Fibroblast of the conjunctiva (primary cell): ENCODE results near the gene DOCK4.
"Not testable (repeated sequence)": the region's sequence is repeated elsewhere in the genome, so short reads cannot be mapped to it uniquely, and the experiment has no call there.

Experiments used
- DNase-seq: peaks from one replicate; pipeline ENCODE4 v3.0.0-alpha.2; 2010; ENCODE audit warnings: low read depth

Gene DOCK4

GRCh38 chr7:111952783-111953182 is 253.4 kb downstream of the DOCK4 start:
- DNase-seq, result no peak

GRCh38 chr7:111951052-111951451 is 255.1 kb downstream of the DOCK4 start:
- DNase-seq, result no peak

GRCh38 chr7:111942450-111943081 is 263.6 kb downstream of the DOCK4 start:
- DNase-seq, result no peak

- DNase-seq, result no peak
Measured at GRCh38 chr7:111937163-111937562, 269.0 kb downstream of the DOCK4 start.

GRCh38 chr7:111933609-111934008 is 272.6 kb downstream of the DOCK4 start:
- DNase-seq, result peak; percentile 21

- DNase-seq, result no peak
Measured at GRCh38 chr7:111931958-111932357, 274.2 kb downstream of the DOCK4 start.

- DNase-seq, result no peak
Measured at GRCh38 chr7:111931016-111931517, 275.1 kb downstream of the DOCK4 start.

GRCh38 chr7:111929264-111929663 is 276.9 kb downstream of the DOCK4 start:
- no peak for DNase-seq

- no peak for DNase-seq
Measured at GRCh38 chr7:111927353-111928019, 278.7 kb downstream of the DOCK4 start.

GRCh38 chr7:111920329-111920728 is 285.9 kb downstream of the DOCK4 start:
- no peak for DNase-seq

- DNase-seq, result no peak
Measured at GRCh38 chr7:111919631-111920179, 286.5 kb downstream of the DOCK4 start.

GRCh38 chr7:111919164-111919563 is 287.0 kb downstream of the DOCK4 start:
- DNase-seq, result no peak

GRCh38 chr7:111918461-111918860 is 287.7 kb downstream of the DOCK4 start:
- DNase-seq, result no peak

- not testable (repeated sequence) for DNase-seq
Measured at GRCh38 chr7:111917404-111917803, 288.8 kb downstream of the DOCK4 start.

GRCh38 chr7:111914291-111914690 is 291.9 kb downstream of the DOCK4 start:
- no peak for DNase-seq

- no peak for DNase-seq
Measured at GRCh38 chr7:111911166-111911961, 294.8 kb downstream of the DOCK4 start.

GRCh38 chr7:111910656-111911055 is 295.5 kb downstream of the DOCK4 start:
- no peak for DNase-seq

GRCh38 chr7:111908673-111909072 is 297.5 kb downstream of the DOCK4 start:
- DNase-seq, result not testable (repeated sequence)

- DNase-seq, result no peak
Measured at GRCh38 chr7:111903797-111904196, 302.4 kb downstream of the DOCK4 start.

GRCh38 chr7:111903016-111903415 is 303.2 kb downstream of the DOCK4 start:
- no peak for DNase-seq

GRCh38 chr7:111900283-111900682 is 305.9 kb downstream of the DOCK4 start:
- DNase-seq, result no peak

- no peak for DNase-seq
Measured at GRCh38 chr7:111895049-111895448, 311.1 kb downstream of the DOCK4 start.

GRCh38 chr7:111894518-111894917 is 311.7 kb downstream of the DOCK4 start:
- no peak for DNase-seq
